OCI-LY3 (cell line): ENCODE results near the gene RTKN.

Experiments
- H2AFZ ChIP-seq: fragments of 200-600, 300-600 bp; shearing (Covaris generic); 2 replicates; pipeline ENCODE4 v1.6.0; 2014; ENCODE audit warnings: antibody characterized with exemption, low read depth, low read length
- H3K27ac ChIP-seq: fragments of 200-600, 300-600 bp; sonication (generic); 2 replicates; pipeline ENCODE4 v1.5.1; 2014; ENCODE audit warnings: mild to moderate bottlenecking, low read length, moderate library complexity, mixed read lengths
- H3K27me3 ChIP-seq: fragments of 200-600, 300-600 bp; sonication (generic); 2 replicates; pipeline ENCODE4 v1.6.1; 2014; ENCODE audit warnings: low read depth, low read length, mixed read lengths
- H3K36me3 ChIP-seq: fragments of 200-600, 300-600 bp; sonication (generic); replicated peaks from 2 replicates; pipeline ENCODE3; 2014; ENCODE audit warnings: low read depth, low read length, mixed read lengths
- H3K4me1 ChIP-seq: fragments of 300-600, 200-600 bp; sonication (generic); 2 replicates; pipeline ENCODE4 v1.6.1; 2014; ENCODE audit warnings: low read length, mixed read lengths
- H3K4me2 ChIP-seq: fragments of 200-600, 300-600 bp; sonication (generic); 2 replicates; pipeline ENCODE4 v1.6.1; 2014; ENCODE audit warnings: low read length, mixed read lengths
- H3K4me3 ChIP-seq: fragments of 300-600, 200-600 bp; sonication (generic); 2 replicates; pipeline ENCODE4 v1.5.1; 2014; ENCODE audit warnings: antibody characterized with exemption, mild to moderate bottlenecking, low read length, moderate library complexity
- H3K79me2 ChIP-seq: fragments of 300-600, 200-600 bp; shearing (Covaris generic); 2 replicates; pipeline ENCODE4 v1.6.1; 2014; ENCODE audit warnings: mild to moderate bottlenecking, low read length, mixed read lengths
- H3K9ac ChIP-seq: fragments of 300-600, 200-600 bp; shearing (Covaris generic); 2 replicates; pipeline ENCODE4 v1.6.0; 2014; ENCODE audit warnings: mild to moderate bottlenecking, low read length, moderate library complexity
- H3K9me3 ChIP-seq: fragments of 200-600, 300-600 bp; shearing (Covaris generic); 2 replicates; pipeline ENCODE4 v1.6.1; 2014; ENCODE audit warnings: low read length, mixed read lengths; ENCODE audit not compliant: insufficient read depth
- H4K20me1 ChIP-seq: fragments of 200-600, 300-600 bp; sonication (generic); 2 replicates; pipeline ENCODE4 v1.6.1; 2016; ENCODE audit warnings: low read length, mixed read lengths; ENCODE audit not compliant: insufficient read depth
- CTCF ChIP-seq: fragments of 200-600, 300-600 bp; sonication (generic); IDR thresholded peaks from 2 replicates; pipeline ENCODE4 v1.5.1; 2014; ENCODE audit warnings: antibody characterized with exemption, low read length, low read depth
- EZH2phosphoT487 ChIP-seq: fragments of 200-600 bp; shearing (Covaris generic); IDR thresholded peaks from 2 replicates; pipeline ENCODE4 v1.6.1; 2018; ENCODE audit warnings: antibody characterized with exemption, mixed run types, low read depth

The RTKN gene

GRCh38 chr2:74415762-74416395, 25.9 kb downstream of the RTKN start:
- H3K79me2 ChIP-seq: no peaks in the 10 kb centered on the region
- no peaks in the 10 kb centered on the region for H4K20me1 ChIP-seq
- H3K9me3 ChIP-seq: no peaks in the 10 kb centered on the region
- no peak overlapping the region for H3K4me2 ChIP-seq
- TF ChIP-seq CTCF (no peak), EZH2phosphoT487 (no peak)
- no peak overlapping the region for H2AFZ ChIP-seq
- H3K27ac ChIP-seq: no peak overlapping the region
- peaks cover 28% of the 10 kb centered on the region for H3K4me1 ChIP-seq
- H3K4me3 ChIP-seq: no peak overlapping the region
- no peaks in the 10 kb centered on the region for H3K36me3 ChIP-seq
- H3K27me3 ChIP-seq: no peaks in the 10 kb centered on the region
- H3K9ac ChIP-seq: no peak overlapping the region

GRCh38 chr2:74414881-74415761, 26.6 kb downstream of the RTKN start:
- Histone ChIP-seq H3K9ac (no peak overlapping the region), H3K4me1 (peaks cover 23% of the 10 kb centered on the region), H2AFZ (no peak overlapping the region), H3K79me2 (no peaks in the 10 kb centered on the region), H3K36me3 (no peaks in the 10 kb centered on the region), H3K27ac (no peak overlapping the region), H3K4me3 (no peak overlapping the region), H3K4me2 (no peak overlapping the region), H3K27me3 (no peaks in the 10 kb centered on the region), H4K20me1 (no peaks in the 10 kb centered on the region), H3K9me3 (no peaks in the 10 kb centered on the region)
- no peak for TF ChIP-seq EZH2phosphoT487
- TF ChIP-seq CTCF: no peak

- H3K9ac ChIP-seq: no peak overlapping the region
- H2AFZ ChIP-seq: no peak overlapping the region
Measured at GRCh38 chr2:74414441-74414840, 27.3 kb downstream of the RTKN start.

More at GRCh38 chr2:74414441-74414840, 27.3 kb downstream of the RTKN start:
- Histone ChIP-seq H3K27me3 (no peaks in the 10 kb centered on the region), H3K9me3 (no peaks in the 10 kb centered on the region), H3K4me1 (peaks cover 16% of the 10 kb centered on the region), H3K4me2 (no peak overlapping the region), H3K27ac (no peak overlapping the region), H3K4me3 (no peak overlapping the region), H3K79me2 (no peaks in the 10 kb centered on the region), H3K36me3 (no peaks in the 10 kb centered on the region), H4K20me1 (no peaks in the 10 kb centered on the region)
- TF ChIP-seq EZH2phosphoT487 (no peak), CTCF (no peak)
